A673 (cell line): ENCODE data around the gene MICAL1.

Experiments
- CTCF ChIP-seq: fragments of 300-800, 200-600 bp; sonication (generic); conservative IDR thresholded peaks from 2 replicates; pipeline ENCODE4 v1.5.1; 2017; ENCODE audit warnings: low read depth, mild to moderate bottlenecking, antibody characterized with exemption, low read length, moderate library complexity, mixed read lengths
- EZH2 ChIP-seq: fragments of 200-600 bp; sonication (generic); IDR thresholded peaks from 2 replicates; pipeline ENCODE4 v1.6.1; 2017; ENCODE audit warnings: borderline replicate concordance, low read depth, mild to moderate bottlenecking, mixed read lengths, antibody characterized with exemption, low read length; ENCODE audit not compliant: poor library complexity, severe bottlenecking

GRCh38 chr6:109434456-109434855 is 21.1 kb downstream of the MICAL1 start:
- no peak for TF ChIP-seq CTCF
- TF ChIP-seq EZH2: no peak
